ENCODE results near the gene ABCC10. TPM values are rescaled to one million over a fixed set of nuclear protein-coding genes. Genes with fewer than 3 reads are reported as not detected.
A peak's percentile ranks its signal among the peaks of the same experiment; 100 is the strongest.

The ABCC10 gene
- total and polyA plus RNA-seq, 10 of the 15 experiments (the other 5 are each of a cell fraction or from before 2014, with no cell fraction given) = 0.80 to 18.2 (median 6.4) TPM

DNA sequence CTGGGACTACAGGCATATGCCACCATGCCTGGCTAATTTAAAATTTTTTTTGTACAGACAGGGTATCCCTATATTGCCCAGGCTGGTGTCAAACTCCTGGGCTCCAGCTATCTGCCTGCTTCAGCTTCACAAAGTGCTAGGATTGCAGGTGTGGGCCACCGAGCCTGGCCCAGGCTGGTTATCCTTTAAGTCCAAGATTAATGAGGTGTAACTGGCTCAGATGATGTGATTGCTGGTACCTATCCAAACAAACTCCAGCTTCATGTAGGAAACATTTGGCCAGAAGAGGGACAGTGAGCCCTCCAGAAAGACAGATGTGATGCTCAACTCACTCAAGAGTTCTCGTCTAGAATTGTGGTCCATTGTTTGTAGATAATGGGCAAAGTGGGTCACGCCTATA lies 48.7 kb upstream of the ABCC10 start:
- no peaks in the 10 kb centered on the region for H3K36me3 ChIP-seq (ENCODE audit: control insufficient read depth in 2 of 2, insufficient read depth in 2 of 2, low read length in 1 of 2)
- SMC1A ChIA-PET (ENCODE audit: uncharacterized antibody, unreplicated experiment) = interaction anchor here (1.0 to 27.6 kb wide), 12 partner anchors 8 to 122 kb away, joined by 3 to 616 read pairs (median 4); partner anchors contain the start of gene ZNF318
- H3K4me3 ChIP-seq = no peak overlapping the region
- in situ Hi-C loops (cut with MboI) (no loop called here), intact Hi-C loops (cut with micrococcal nuclease; ENCODE audit: unreplicated experiment) (no loop called here)
- peaks cover 86% of the 10 kb centered on the region for H3K4me1 ChIP-seq (ENCODE audit: control insufficient read depth, insufficient read depth, low read length)
- ATAC-seq (no peak), FAIRE-seq (no peak), DNase-seq (ENCODE audit: low read depth, low spot score) (no peak)
- CTCF ChIA-PET = interaction anchor here (0.8 to 8.3 kb wide), 6 partner anchors 9 to 108 kb away, joined by 3 to 68 read pairs (median 6); partner anchors contain the start of gene ZNF318
- H3K27ac ChIP-seq (ENCODE audit: control insufficient read depth, insufficient read depth) = peak overlapping the region; percentile 60
- H3K79me2 ChIP-seq (ENCODE audit: control insufficient read depth, insufficient read depth, low read length) = peaks cover 4% of the 10 kb centered on the region
- H3K9me3 ChIP-seq (replicated peaks; ENCODE audit: control insufficient read depth, insufficient read depth, low read length) = no peaks in the 10 kb centered on the region; the same call in 2 of the 3 replicates
- no peak overlapping the region for H2AFZ ChIP-seq (ENCODE audit: control insufficient read depth, low read depth, low read length)
- no peaks in the 10 kb centered on the region for H3K27me3 ChIP-seq (replicated peaks in 1 of 2; ENCODE audit: control insufficient read depth in 2 of 2, insufficient read depth in 2 of 2, low read length in 1 of 2)
- RAD21 ChIA-PET (ENCODE audit: unreplicated experiment) = interaction anchor here (1.2 to 11.3 kb wide), 6 partner anchors 11 to 251 kb away, joined by 4 to 311 read pairs (median 10); partner anchors contain the start of genes CRIP3, GTPBP2 and ZNF318
- no peak overlapping the region; the same call in 1 of the 2 replicates for H3K9ac ChIP-seq (ENCODE audit: control insufficient read depth, insufficient read depth, low read length)
- H4K20me1 ChIP-seq (ENCODE audit: control insufficient read depth, insufficient read depth) = no peaks in the 10 kb centered on the region
- H3K4me2 ChIP-seq (ENCODE audit: control insufficient read depth, insufficient read depth) = no peak overlapping the region
- TF ChIP-seq FOXK2 (IDR thresholded peaks at IDR 0.05) (no peak), TARDBP (IDR thresholded peaks at IDR 0.05; ENCODE audit: borderline replicate concordance) (no peak), CUX1 (IDR thresholded peaks at IDR 0.05; ENCODE audit: insufficient replicate concordance, low read depth, low read length) (no peak), ZNF24 (IDR thresholded peaks at IDR 0.05) (no peak), ZBTB4 (CRISPR knock-in tag; IDR thresholded peaks at IDR 0.05) (no peak), ZNF384 (IDR thresholded peaks at IDR 0.05; ENCODE audit: borderline replicate concordance, low read depth, low read length) (no peak)
- TF ChIP-seq, protein P1, sequence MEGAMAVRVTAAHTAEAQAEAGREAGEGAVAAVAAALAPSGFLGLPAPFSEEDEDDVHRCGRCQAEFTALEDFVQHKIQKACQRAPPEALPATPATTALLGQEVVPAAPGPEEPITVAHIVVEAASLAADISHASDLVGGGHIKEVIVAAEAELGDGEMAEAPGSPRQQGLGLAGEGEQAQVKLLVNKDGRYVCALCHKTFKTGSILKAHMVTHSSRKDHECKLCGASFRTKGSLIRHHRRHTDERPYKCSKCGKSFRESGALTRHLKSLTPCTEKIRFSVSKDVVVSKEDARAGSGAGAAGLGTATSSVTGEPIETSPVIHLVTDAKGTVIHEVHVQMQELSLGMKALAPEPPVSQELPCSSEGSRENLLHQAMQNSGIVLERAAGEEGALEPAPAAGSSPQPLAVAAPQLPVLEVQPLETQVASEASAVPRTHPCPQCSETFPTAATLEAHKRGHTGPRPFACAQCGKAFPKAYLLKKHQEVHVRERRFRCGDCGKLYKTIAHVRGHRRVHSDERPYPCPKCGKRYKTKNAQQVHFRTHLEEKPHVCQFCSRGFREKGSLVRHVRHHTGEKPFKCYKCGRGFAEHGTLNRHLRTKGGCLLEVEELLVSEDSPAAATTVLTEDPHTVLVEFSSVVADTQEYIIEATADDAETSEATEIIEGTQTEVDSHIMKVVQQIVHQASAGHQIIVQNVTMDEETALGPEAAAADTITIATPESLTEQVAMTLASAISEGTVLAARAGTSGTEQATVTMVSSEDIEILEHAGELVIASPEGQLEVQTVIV (IDR thresholded peaks at IDR 0.05; ENCODE audit: borderline replicate concordance, partially characterized antibody) = no peak
- POLR2A ChIA-PET = interaction anchor here (0.5 to 10.4 kb wide), 7 partner anchors 8 to 79 kb away, joined by 3 to 218 read pairs (median 5); partner anchors contain the start of gene ZNF318
- no TSS peak for BruUV-seq (replicated peaks)
- 93% methylated on average over 3 of the region's 3 CpGs for WGBS (ENCODE audit: insufficient coverage, insufficient replicate concordance, low lambda C conversion rate, missing lambda C conversion rate)

Data from GM12878 (cell line).